Esophagus (tissue), 2 donors: ENCODE measurements around the gene RBFOX1. TPM values are rescaled to one million over a fixed set of nuclear protein-coding genes. Genes with fewer than 3 reads are reported as not detected.

Source experiments
- H3K27ac ChIP-seq, 2 donors: one replicate each; pipeline ENCODE4 v1.5.1; 2013; ENCODE audit warnings: low read depth in 2 of 2, mild to moderate bottlenecking in 2 of 2, inconsistent platforms in 1 of 2, low read length in 1 of 2, moderate library complexity in 1 of 2
- H3K27me3 ChIP-seq, 2 donors: one replicate each; pipeline ENCODE4 v1.6.1; 2013; ENCODE audit warnings: low read length in 2 of 2, control low read depth in 1 of 2, mild to moderate bottlenecking in 1 of 2; ENCODE audit not compliant: insufficient read depth in 2 of 2, control insufficient read depth in 1 of 2
- H3K36me3 ChIP-seq, 2 donors: one replicate each; pipeline ENCODE4 v1.6.1; 2013; ENCODE audit warnings: low read length in 1 of 2; ENCODE audit not compliant: control insufficient read depth in 2 of 2, insufficient read depth in 2 of 2
- H3K4me1 ChIP-seq, 2 donors: one replicate each; pipeline ENCODE4 v1.6.1; 2013; ENCODE audit warnings: low read length in 1 of 2; ENCODE audit not compliant: control insufficient read depth in 2 of 2, insufficient read depth in 2 of 2
- H3K4me3 ChIP-seq, 2 donors: one replicate each; pipeline ENCODE4 v1.5.1; 2013; ENCODE audit warnings: low read length in 2 of 2, mild to moderate bottlenecking in 2 of 2, low read depth in 1 of 2, moderate library complexity in 1 of 2
- H3K9me3 ChIP-seq, 2 donors: one replicate each; pipeline ENCODE4 v1.6.1; 2013; ENCODE audit warnings: mild to moderate bottlenecking in 2 of 2, low read depth in 1 of 2, low read length in 1 of 2, moderate library complexity in 1 of 2; ENCODE audit not compliant: control insufficient read depth in 2 of 2, insufficient read depth in 1 of 2
- WGBS, 2 donors: extraction: QIAGEN DNeasy Blood & Tissue Kit; methylation state at CpG; one replicate each; pipeline ENCODE4 v1.1.7; 2013; 5-methylcytosine and 5-hydroxymethylcytosine counted together
- polyA plus RNA-seq, 2 donors: library from polyadenylated mRNA; stranded (reverse); fragments of 200-250 nt; gene quantifications; one replicate each; pipeline ENCODE4 v1.2.3, GENCODE V29; 2013
- donor health status: healthy with polysubstance abuse.
- donor health status: Bipolar disorder and iron deficiency.

RBFOX1 gene
- polyA plus RNA-seq, 2 donors = 0.01 to 0.16 TPM

GRCh38 chr16:7605812-7606211, 273.2 kb downstream of the RBFOX1 start:
- no peaks in the 10 kb centered on the region for H3K27me3 ChIP-seq
- H3K4me1 ChIP-seq = no peaks in the 10 kb centered on the region
- 89 to 91% methylated on average over 6 of the region's 6 CpGs for WGBS, 2 donors
- H3K4me3 ChIP-seq = no peak overlapping the region
- no peaks in the 10 kb centered on the region for H3K36me3 ChIP-seq
- H3K27ac ChIP-seq = no peak overlapping the region
- no peaks in the 10 kb centered on the region for H3K9me3 ChIP-seq

DNA sequence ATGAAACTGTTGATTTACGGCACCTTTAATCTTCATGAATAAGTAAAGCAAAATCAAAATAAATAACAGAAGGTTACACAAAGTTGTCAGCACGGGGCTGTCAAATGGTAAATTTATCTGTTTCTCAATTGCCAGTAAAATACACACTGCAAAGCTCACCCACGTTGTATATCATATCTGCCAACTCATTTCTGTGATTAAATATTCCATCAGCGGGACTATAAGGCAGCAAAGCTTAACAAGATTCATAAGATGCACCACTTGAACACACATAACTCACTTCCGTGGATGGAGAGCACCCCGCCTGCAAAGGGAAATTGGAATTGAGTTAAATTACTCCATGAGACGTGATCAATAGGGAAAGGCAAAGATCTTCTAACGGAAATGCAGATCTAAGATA, 280.0 kb downstream of the RBFOX1 start:
- H3K9me3 ChIP-seq = no peaks in the 10 kb centered on the region
- no peaks in the 10 kb centered on the region for H3K36me3 ChIP-seq
- H3K4me3 ChIP-seq = no peak overlapping the region
- no peaks in the 10 kb centered on the region for H3K4me1 ChIP-seq
- no peaks in the 10 kb centered on the region for H3K27me3 ChIP-seq
- H3K27ac ChIP-seq = no peak overlapping the region
- WGBS, 2 donors = 68% methylated on average over 8 of the region's 8 CpGs

- H3K27me3 ChIP-seq = no peaks in the 10 kb centered on the region
- H3K27ac ChIP-seq = no peak overlapping the region
- no peaks in the 10 kb centered on the region for H3K36me3 ChIP-seq
- H3K4me1 ChIP-seq = no peaks in the 10 kb centered on the region
- 66 to 77% methylated on average over 2 of the region's 2 CpGs for WGBS, 2 donors
- H3K4me3 ChIP-seq = no peak overlapping the region
- no peaks in the 10 kb centered on the region for H3K9me3 ChIP-seq
These were observed 280.9 kb downstream of the RBFOX1 start for GRCh38 chr16:7613518-7613917.

- no peak overlapping the region for H3K27ac ChIP-seq
- 53 to 56% methylated on average over 7 of the region's 7 CpGs for WGBS, 2 donors
These were observed 281.6 kb downstream of the RBFOX1 start for GRCh38 chr16:7614021-7614795.

GRCh38 chr16:7615565-7615964, 282.9 kb downstream of the RBFOX1 start:
- Histone ChIP-seq H3K4me3 (no peak overlapping the region), H3K27me3 (no peaks in the 10 kb centered on the region), H3K9me3 (no peaks in the 10 kb centered on the region), H3K36me3 (no peaks in the 10 kb centered on the region), H3K27ac (no peak overlapping the region), H3K4me1 (no peaks in the 10 kb centered on the region)
- 85 to 89% methylated on average over 6 of the region's 6 CpGs for WGBS, 2 donors

More at GRCh38 chr16:7614021-7614795, 281.6 kb downstream of the RBFOX1 start:
- Histone ChIP-seq H3K36me3 (no peaks in the 10 kb centered on the region), H3K27me3 (no peaks in the 10 kb centered on the region), H3K4me1 (no peaks in the 10 kb centered on the region), H3K4me3 (no peak overlapping the region), H3K9me3 (no peaks in the 10 kb centered on the region)

DNA sequence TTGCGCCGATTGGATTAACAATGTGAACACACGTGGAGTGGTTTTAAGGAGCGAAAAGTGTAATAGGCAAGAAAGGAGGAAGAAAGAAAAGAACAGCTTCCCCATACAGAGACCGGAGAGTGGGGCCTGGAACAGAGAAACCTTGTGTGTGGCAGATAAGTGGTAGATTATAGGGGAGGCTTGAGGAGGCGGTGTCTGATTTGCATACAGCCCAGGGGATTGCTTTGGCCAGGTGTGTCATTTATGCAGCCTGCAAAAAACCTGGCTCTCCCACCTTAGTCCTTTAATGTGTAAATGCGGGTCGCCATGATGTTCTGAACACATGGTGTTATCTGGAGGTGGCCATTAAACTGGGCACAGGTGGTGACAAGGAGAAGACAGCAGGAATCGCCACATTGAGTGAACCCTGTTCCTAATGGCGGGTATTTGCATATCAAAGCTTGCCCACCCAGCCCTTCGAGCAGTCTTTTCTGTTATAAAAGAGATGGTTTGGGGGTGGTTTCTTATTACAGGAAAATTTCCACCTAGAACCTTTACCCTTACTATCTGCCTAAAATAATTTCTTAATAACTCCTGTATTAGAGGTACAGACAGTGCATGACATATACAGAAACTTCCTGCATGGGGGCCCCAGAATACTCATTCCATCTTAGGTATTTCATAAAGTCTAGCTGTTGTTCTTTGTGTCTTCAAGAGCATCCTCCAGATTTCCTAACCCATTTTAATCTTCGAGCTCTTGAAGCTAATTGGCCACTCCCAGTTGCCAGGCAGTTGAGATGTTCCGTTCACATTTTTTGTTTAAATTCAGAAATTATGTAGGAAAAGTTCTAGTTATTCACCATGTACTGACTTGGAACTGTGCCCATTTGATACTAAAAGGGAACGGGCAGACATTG, 292.5 kb downstream of the RBFOX1 start:
- peaks cover 0 to 3% of the 10 kb centered on the region in 2 donors for H3K9me3 ChIP-seq
- no peaks in the 10 kb centered on the region for H3K36me3 ChIP-seq
- H3K4me3 ChIP-seq = no peak overlapping the region
- H3K27me3 ChIP-seq = no peaks in the 10 kb centered on the region
- H3K27ac ChIP-seq = no peak overlapping the region
- H3K4me1 ChIP-seq = no peaks in the 10 kb centered on the region
- 79 to 84% methylated on average over 14 of the region's 14 CpGs for WGBS, 2 donors

- Histone ChIP-seq H3K36me3 (no peaks in the 10 kb centered on the region), H3K4me1 (no peaks in the 10 kb centered on the region), H3K9me3 (peaks cover 0 to 3% of the 10 kb centered on the region in 2 donors), H3K27me3 (no peaks in the 10 kb centered on the region), H3K27ac (no peak overlapping the region), H3K4me3 (no peak overlapping the region)
- 79 to 81% methylated on average over 6 of the region's 6 CpGs for WGBS, 2 donors
These were observed 296.3 kb downstream of the RBFOX1 start for GRCh38 chr16:7628981-7629380.

DNA sequence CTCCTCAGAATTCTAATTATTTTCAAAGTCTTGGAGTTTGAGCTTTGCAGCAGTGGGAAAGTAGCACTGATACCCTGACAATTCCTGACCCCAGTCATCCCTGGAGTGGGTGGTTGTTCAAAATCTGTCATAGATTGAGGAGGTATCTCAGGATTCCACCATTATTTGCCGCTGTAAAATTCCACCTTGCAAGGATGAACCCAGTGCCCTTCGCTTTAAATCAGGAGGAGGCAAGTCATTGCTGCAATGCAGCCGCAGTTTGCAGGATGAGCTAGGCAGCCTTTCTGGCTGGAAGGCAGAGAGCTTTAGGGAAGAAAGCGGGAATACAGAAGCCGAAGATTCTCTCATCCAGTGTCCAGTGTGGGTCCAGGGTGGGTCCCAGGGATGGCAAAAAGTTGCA, 296.9 kb downstream of the RBFOX1 start:
- no peak overlapping the region for H3K4me3 ChIP-seq
- no peaks in the 10 kb centered on the region for H3K27me3 ChIP-seq
- H3K27ac ChIP-seq = no peak overlapping the region
- H3K9me3 ChIP-seq = peaks cover 0 to 3% of the 10 kb centered on the region in 2 donors
- 93 to 97% methylated on average over 5 of the region's 5 CpGs for WGBS, 2 donors
- no peaks in the 10 kb centered on the region for H3K36me3 ChIP-seq
- no peaks in the 10 kb centered on the region for H3K4me1 ChIP-seq

DNA sequence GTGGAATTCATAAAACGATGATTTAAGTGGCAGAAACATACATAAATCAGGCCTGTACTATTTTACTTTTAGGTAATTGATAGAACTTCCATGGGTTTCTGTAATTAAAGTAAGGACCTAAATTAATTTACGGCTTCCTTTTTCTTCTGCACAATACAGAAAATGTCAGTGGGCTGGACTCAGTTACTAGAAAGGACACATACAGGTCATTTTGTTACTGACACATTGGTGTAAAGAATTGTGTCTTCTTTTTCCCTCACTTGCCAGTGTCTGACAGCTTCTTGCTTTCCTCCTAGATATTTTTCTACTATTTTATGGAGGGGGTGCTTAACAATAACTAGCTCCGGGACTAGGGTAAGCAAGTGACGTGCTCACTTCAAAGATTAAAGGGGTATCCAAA, 304.8 kb downstream of the RBFOX1 start:
- H3K27me3 ChIP-seq = no peaks in the 10 kb centered on the region
- H3K4me3 ChIP-seq = no peak overlapping the region
- 89 to 92% methylated on average over 4 of the region's 4 CpGs for WGBS, 2 donors
- no peaks in the 10 kb centered on the region for H3K4me1 ChIP-seq
- no peak overlapping the region for H3K27ac ChIP-seq
- H3K9me3 ChIP-seq = no peaks in the 10 kb centered on the region
- no peaks in the 10 kb centered on the region for H3K36me3 ChIP-seq
